AG09319 (cell line): Measurements from ENCODE around the gene PRIMPOL.
"Not testable (repeated sequence)": the region's sequence is repeated elsewhere in the genome, so short reads cannot be mapped to it uniquely, and the experiment has no call there.

ENCODE experiments used
- DNase-seq: peaks from one replicate; pipeline ENCODE4 v3.0.0-alpha.2; 2010; ENCODE audit warnings: low read depth; ENCODE audit errors: extremely low read depth
- CTCF ChIP-seq: IDR thresholded peaks from 2 replicates; pipeline ENCODE4 v1.5.1; 2011; ENCODE audit warnings: low read depth, mild to moderate bottlenecking, inconsistent platforms, low read length, moderate library complexity

The PRIMPOL gene

GRCh38 chr4:184616633-184617551 is 32.6 kb upstream of the PRIMPOL start:
- DNase-seq = no peak
- no peak for TF ChIP-seq CTCF

GRCh38 chr4:184617600-184618196 is 31.8 kb upstream of the PRIMPOL start:
- no peak for TF ChIP-seq CTCF
- DNase-seq = no peak

- no peak for TF ChIP-seq CTCF
- DNase-seq = no peak
Measured at GRCh38 chr4:184620212-184620867, 29.2 kb upstream of the PRIMPOL start.

- no peak for DNase-seq
- no peak for TF ChIP-seq CTCF
Measured at GRCh38 chr4:184621518-184621917, 28.0 kb upstream of the PRIMPOL start.

GRCh38 chr4:184624504-184624903 is 25.0 kb upstream of the PRIMPOL start:
- DNase-seq = not testable (repeated sequence)

GRCh38 chr4:184624972-184625554 is 24.5 kb upstream of the PRIMPOL start:
- TF ChIP-seq CTCF = no peak
- no peak for DNase-seq

GRCh38 chr4:184625783-184626596 is 23.5 kb upstream of the PRIMPOL start:
- DNase-seq = not testable (repeated sequence)
